Hepatocyte (in vitro differentiated cells): ENCODE data around the gene PIGQ. TPM values are rescaled to one million over a fixed set of nuclear protein-coding genes. Genes with fewer than 3 reads are reported as not detected.

ENCODE experiments used
- DNase-seq: peaks from one replicate; pipeline ENCODE4 v3.0.0-alpha.2; 2016; ENCODE audit warnings: low spot score
- H2AFZ ChIP-seq: fragments of 200-600 bp; sonication (generic); 2 replicates; pipeline ENCODE4 v1.6.0; 2016; ENCODE audit warnings: antibody characterized with exemption, mild to moderate bottlenecking
- H3K27ac ChIP-seq: fragments of 200-600 bp; sonication (generic); 2 replicates; pipeline ENCODE4 v1.5.1; 2016; ENCODE audit warnings: mild to moderate bottlenecking
- H3K27me3 ChIP-seq: fragments of 200-600 bp; sonication (generic); 2 replicates; pipeline ENCODE4 v1.6.1; 2016
- H3K36me3 ChIP-seq: fragments of 200-600 bp; sonication (generic); replicated peaks from 2 replicates; pipeline ENCODE4 v1.5.1; 2016; ENCODE audit warnings: low read depth; ENCODE audit not compliant: insufficient read depth
- H3K4me1 ChIP-seq: fragments of 200-600 bp; sonication (generic); 2 replicates; pipeline ENCODE4 v1.5.1; 2016; ENCODE audit warnings: mild to moderate bottlenecking, moderate library complexity; ENCODE audit not compliant: insufficient read depth
- H3K4me2 ChIP-seq: fragments of 200-600 bp; sonication (generic); 2 replicates; pipeline ENCODE4 v1.6.0; 2016
- H3K4me3 ChIP-seq: fragments of 200-600 bp; sonication (generic); 2 replicates; pipeline ENCODE4 v1.5.1; 2016; ENCODE audit warnings: mild to moderate bottlenecking
- H3K79me2 ChIP-seq: fragments of 200-600 bp; sonication (generic); 2 replicates; pipeline ENCODE4 v1.6.0; 2017; ENCODE audit warnings: mild to moderate bottlenecking
- H3K9me2 ChIP-seq: fragments of 200-600 bp; sonication (generic); replicated peaks from 2 replicates; pipeline ENCODE4 v1.6.0; 2017; ENCODE audit warnings: mild to moderate bottlenecking; ENCODE audit not compliant: insufficient read depth
- H3K9me3 ChIP-seq: fragments of 200-600 bp; sonication (generic); 2 replicates; pipeline ENCODE4 v1.5.1; 2016; ENCODE audit warnings: low read depth, mild to moderate bottlenecking
- H4K20me1 ChIP-seq: fragments of 200-600 bp; sonication (generic); 2 replicates; pipeline ENCODE4 v1.6.0; 2016; ENCODE audit warnings: mild to moderate bottlenecking; ENCODE audit not compliant: insufficient read depth, poor library complexity, severe bottlenecking
- CTCF ChIP-seq: fragments of 200-600 bp; sonication (generic); IDR thresholded peaks from 2 replicates; pipeline ENCODE4 v1.5.1; 2016; ENCODE audit warnings: antibody characterized with exemption, mild to moderate bottlenecking; ENCODE audit not compliant: poor library complexity
- EZH2 ChIP-seq: fragments of 200-600 bp; sonication (generic); IDR thresholded peaks from 2 replicates; pipeline ENCODE4 v1.6.1; 2016; ENCODE audit warnings: antibody characterized with exemption, mild to moderate bottlenecking, borderline replicate concordance
- EZH2phosphoT487 ChIP-seq: fragments of 200-600 bp; sonication (generic); IDR thresholded peaks from one replicate; pipeline ENCODE4 v1.6.1; 2018; ENCODE audit warnings: antibody characterized with exemption, mild to moderate bottlenecking, low read depth, moderate library complexity; ENCODE audit not compliant: unreplicated experiment, severe bottlenecking
- WGBS: methylation state at CpG from one replicate; pipeline ENCODE4 v1.1.6; 2016; ENCODE audit warnings: low lambda C conversion rate; ENCODE audit errors: missing lambda C conversion rate; 5-methylcytosine and 5-hydroxymethylcytosine counted together
- polyA plus RNA-seq: library from polyadenylated mRNA; unstranded; fragments of >200 nt; fragmentation: Nextera tagmentation; extraction: Ambion mirVana; gene quantifications from 2 replicates; pipeline ENCODE4 v1.2.1, GENCODE V29; 2016
- total RNA-seq: library from RNA; depleted of rRNA; stranded (reverse); fragments of >200 nt; gene quantifications from 2 replicates; pipeline ENCODE4 v1.2.3, GENCODE V29; 2014

Gene PIGQ
- total and polyA plus RNA-seq, 2 experiments from 2014 or later, result 30.0 to 58.6 TPM

DNA sequence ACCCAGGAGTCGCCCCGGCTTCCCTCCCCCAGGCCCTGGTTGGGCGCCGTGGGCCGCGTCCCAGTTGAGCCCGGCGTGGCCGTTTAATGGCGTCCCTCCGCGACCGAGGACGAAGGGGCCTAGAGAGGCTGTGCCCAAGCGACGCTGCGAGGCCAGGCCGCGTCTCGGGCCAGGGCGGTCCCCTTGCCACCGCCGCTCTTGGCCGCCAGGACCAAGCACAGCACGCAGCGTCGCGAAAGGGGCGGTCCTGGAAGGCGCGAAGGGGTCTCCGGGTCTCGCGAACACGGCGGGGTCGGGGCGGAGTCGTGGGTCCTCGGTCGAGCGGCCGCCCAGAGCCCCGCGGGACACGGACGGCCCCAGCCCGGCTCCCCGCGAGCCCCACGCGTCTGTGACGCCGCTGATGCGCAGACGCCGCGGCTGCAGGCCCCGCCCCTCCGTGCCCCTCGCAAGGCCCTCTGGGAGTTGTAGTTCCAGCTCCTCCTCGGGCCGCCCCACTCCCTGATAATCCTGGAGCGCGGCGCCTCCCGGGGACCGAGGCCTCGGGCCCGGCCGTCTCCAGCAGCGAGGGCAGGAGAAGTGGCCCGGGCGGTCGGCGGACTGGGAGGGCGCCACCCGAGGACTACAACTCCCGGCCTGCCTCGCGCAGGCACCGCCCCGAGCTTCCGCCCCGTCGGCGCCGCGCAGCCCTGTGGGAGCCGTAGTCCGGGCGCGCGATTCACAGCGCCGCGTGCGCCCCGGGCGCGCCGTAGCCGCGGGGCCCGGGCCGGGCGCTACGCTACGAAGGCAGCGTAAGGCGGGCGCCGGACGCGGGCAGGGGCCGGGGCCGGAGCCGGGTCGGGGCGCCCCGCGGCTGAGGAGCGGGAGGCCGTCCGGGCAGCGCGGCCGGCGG lies 42.5 kb upstream of the PIGQ start, which contains the start of gene CAPN15:
Gene CAPN15 (plus strand): TSS at position 698 of the 889 bp plus-strand sequence. CDS start 19,127 bp downstream, outside the sequence.
- WGBS, result under 1% methylated on average over 89 of the region's 129 CpGs
- Histone ChIP-seq H3K27ac (peak within 1 kb of the TSS; percentile 97), H3K9me3 (no peaks in the 10 kb centered on the region), H3K4me1 (peaks cover 43% of the 10 kb centered on the region), H3K4me3 (peak within 1 kb of the TSS; percentile 63), H3K4me2 (peak within 1 kb of the TSS; percentile 100), H3K27me3 (no peaks in the 10 kb centered on the region), H3K9me2 (no peaks in the 10 kb centered on the region), H3K36me3 (no peaks in the 10 kb centered on the region), H2AFZ (peak within 1 kb of the TSS; percentile 36), H3K79me2 (peaks cover 57% of the 10 kb centered on the region), H4K20me1 (peaks cover 32% of the 10 kb centered on the region)
- DNase-seq, result peak; percentile 96
- no peak for TF ChIP-seq EZH2phosphoT487
- TF ChIP-seq CTCF, result no peak
- no peak for TF ChIP-seq EZH2

DNA sequence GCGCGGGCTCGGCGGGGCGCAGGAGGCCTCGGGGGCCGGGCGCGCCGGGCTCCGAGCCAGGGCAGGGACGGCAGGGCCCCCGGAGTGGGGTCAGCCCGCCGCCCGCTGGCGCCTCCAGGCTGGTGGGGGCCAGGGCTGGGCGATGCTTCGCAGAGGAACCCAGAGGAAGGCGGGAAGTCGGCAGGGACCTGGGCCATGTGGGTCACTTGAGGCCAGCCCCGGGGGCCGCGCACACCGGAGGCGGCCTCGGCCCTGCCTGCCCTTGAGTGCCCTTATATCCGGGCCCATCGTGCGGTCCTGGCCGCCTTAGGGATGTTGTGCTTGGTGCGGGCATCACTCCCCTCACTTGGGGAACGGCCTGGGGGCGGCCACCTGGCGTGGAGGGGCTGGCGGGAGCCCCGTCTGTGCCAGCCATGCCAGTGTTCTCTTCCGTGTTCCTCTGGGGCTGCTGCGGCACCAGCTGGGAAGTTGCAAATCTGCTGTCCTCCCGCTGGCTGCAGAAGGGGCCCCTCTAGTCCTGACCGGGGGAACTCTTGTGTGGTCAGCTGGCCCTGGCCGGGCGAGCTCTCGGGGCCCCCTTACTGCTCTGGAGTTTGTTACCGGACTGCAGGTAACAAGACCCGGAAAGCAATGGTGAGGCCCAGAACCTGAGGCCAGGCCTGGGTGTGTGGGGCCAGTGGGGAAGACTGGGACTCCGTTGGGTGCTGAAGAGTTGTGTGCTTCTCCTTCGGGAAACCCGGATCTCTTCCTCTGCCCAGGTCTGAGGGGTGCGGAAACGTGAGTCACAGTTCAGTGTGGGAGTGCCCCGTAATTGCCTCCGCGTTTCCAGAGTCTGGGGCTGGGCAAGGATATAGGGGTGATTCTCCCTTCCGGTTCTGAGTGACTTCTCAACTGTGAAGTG lies 41.4 kb upstream of the PIGQ start:
- peak; percentile 75 for DNase-seq
- H3K36me3 ChIP-seq, result no peaks in the 10 kb centered on the region
- peak overlapping the region; percentile 96 for H3K27ac ChIP-seq
- no peak overlapping the region for H2AFZ ChIP-seq
- no peaks in the 10 kb centered on the region for H3K9me2 ChIP-seq
- H4K20me1 ChIP-seq, result peaks cover 37% of the 10 kb centered on the region
- H3K4me2 ChIP-seq, result peak overlapping the region; percentile 100
- peaks cover 68% of the 10 kb centered on the region for H3K79me2 ChIP-seq
- H3K27me3 ChIP-seq, result no peaks in the 10 kb centered on the region
- no peaks in the 10 kb centered on the region for H3K9me3 ChIP-seq
- whole genome bisulfite sequencing, result 11% methylated on average over 37 of the region's 55 CpGs
- H3K4me3 ChIP-seq, result peak overlapping the region; percentile 57
- H3K4me1 ChIP-seq, result peaks cover 47% of the 10 kb centered on the region
- no peak for TF ChIP-seq EZH2
- no peak for TF ChIP-seq EZH2phosphoT487
- TF ChIP-seq CTCF, result no peak

GRCh38 chr16:529012-529575 lies 40.7 kb upstream of the PIGQ start:
- Histone ChIP-seq H3K79me2 (peaks cover 71% of the 10 kb centered on the region), H3K4me3 (peak overlapping the region; percentile 57), H3K9me2 (no peaks in the 10 kb centered on the region), H2AFZ (no peak overlapping the region), H4K20me1 (peaks cover 38% of the 10 kb centered on the region), H3K36me3 (no peaks in the 10 kb centered on the region), H3K27me3 (no peaks in the 10 kb centered on the region), H3K4me1 (peaks cover 49% of the 10 kb centered on the region), H3K9me3 (no peaks in the 10 kb centered on the region), H3K27ac (peak overlapping the region; percentile 96), H3K4me2 (peak overlapping the region; percentile 100)
- WGBS, result 74% methylated on average over 12 of the region's 12 CpGs
- TF ChIP-seq EZH2phosphoT487 (no peak), EZH2 (no peak), CTCF (no peak)
- no peak for DNase-seq
